Activated CD8-positive, alpha-beta memory T cell treated with anti-CD3 and anti-CD28 coated beads, Interleukin-2, amount 50 U/mL, for 24 hours (primary cell): ENCODE measurements around the gene KDM2A.

ENCODE experiments used
- DNase-seq: peaks from one replicate; pipeline ENCODE4 v3.0.0-alpha.2; 2020; ENCODE audit errors: extremely low read depth

Gene KDM2A

DNA sequence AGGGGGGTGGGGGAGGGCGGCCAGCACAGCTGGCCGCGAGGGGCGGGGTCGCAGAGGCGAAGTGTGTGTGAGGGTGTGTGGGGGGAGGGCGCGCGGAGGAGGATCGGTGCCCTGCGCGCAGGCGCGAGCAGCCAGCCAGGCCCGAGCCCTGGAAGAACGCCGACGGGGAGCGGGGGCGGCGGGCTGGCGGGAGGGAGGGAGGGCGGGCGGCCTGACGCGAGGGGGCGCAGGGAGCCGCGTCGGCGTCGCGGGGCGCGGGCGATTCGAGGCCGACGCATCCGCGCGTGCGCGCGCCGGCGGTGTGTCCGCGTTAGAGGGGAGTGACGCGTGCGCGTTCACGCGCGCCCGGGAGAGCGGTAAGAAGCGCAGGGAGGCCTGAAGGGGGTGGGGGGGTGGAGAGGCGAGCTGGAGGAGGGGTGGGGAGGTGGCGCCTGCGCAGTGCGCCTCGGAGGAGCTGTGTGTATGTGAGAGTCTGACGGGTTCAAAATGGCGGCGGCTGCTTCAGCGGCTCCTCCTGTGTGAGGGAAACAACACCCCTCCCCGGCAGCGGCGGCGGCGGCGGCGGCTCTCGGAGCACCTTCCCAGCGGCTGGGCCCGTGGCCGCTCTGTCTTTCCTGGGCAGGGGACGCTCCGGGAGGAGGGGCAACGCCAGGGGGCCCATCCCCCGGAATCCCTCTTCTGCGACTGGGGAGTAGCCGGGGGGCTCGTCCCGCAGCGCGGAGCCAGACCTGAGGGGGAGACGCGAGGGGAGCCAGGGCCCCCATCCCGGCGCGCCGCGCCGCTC is at the start of gene KDM2A:
Gene KDM2A (plus strand): TSS at position 463 of the 784 bp plus-strand sequence. CDS start 2,054 bp downstream, outside the sequence.
- peak; percentile 96 for DNase-seq

DNA sequence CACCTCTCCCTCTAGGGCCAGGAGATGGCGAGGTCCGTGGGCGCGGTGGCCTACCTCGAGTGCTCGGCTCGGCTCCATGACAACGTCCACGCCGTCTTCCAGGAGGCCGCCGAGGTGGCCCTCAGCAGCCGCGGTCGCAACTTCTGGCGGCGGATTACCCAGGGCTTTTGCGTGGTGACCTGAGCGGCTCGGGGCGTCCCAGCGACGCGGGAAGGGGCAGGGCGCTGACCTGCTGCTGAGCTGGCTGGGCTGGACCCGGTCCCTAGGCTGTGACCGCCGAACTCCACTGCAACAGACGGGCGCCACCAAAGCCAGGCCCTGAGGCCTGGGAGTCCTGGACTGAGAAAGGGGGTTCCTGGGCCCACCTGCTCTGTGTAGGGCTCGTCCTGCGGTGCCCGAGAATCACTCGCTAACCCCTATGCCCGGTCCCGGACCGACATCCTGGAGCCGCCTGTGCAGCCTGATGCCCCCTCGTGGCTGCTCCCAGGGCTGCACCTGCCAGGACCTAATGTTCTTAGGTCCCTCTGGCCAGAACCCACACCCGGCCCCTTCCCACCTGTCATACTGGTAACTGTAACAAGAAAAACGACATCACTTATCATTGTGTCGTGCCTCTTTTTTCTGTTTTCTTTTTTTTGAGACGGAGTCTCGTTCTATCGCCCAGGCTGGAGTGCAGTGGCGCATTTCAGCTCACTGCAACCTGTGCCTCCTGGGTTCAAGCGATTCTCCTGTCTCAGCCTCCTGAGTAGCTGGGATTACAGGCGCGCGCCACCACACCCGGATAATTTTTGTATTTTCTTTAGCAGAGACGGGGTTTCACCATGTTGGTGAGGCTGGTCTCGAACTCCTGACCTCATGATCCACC is 47.4 kb upstream of the KDM2A start:
- peak; percentile 19 for DNase-seq

DNA sequence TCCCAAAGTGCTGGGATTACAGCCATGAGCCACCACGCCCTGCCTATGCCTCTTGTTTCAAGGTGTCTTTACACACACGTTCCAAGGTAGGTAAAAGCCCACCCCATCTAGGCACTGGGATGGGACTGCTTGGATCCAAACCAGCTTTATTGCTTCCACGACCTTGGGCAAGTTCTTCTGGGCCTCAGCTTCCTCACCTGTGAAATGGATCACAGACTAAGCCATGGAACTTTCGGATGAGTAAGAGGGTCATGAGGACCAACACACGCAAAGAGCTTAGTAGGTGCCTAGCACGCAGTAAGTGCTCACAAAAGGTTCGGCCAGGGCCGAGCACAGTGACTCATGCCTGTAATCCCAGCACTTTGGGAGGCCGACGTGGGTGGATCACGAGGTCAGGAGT is 46.8 kb upstream of the KDM2A start:
- no peak for DNase-seq

DNA sequence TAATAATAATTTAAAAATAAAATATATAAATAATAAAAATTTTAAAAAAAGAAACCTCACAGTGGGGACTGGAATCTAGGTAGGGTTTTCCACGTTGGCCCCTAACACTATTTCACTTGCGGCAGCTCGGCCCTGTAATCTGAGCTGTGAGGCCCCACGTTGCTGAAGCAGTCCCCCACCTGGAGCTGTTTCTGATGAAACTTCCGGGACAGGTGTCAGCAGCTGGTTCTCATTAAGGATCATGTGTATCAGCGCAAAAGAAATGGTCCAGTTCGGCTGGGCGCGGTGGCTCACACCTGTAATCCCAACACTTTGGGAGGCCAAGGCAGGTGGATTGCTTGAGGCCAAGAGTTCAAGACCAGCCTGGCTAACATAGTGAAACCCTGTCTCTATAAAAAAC is 45.2 kb upstream of the KDM2A start:
- no peak for DNase-seq

DNA sequence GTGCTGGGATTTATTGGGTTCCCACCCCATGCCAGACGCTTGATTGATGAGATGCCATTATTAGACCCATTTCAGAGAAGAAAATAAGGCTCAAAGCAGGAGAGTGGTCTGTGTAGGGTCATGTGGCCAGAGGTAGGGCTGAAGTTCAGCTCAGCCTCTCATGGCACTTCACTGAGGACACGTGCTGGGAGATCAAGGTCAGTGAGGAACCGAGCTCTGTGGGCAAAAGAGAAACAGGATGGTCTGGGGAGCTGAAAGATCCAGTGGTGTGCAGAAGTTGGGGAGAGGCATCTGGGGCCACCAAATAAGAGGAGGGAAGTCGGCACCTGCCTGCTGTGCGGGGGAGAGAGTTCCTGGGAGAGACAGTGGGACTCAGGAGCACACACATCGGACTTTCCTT is 42.9 kb upstream of the KDM2A start:
- DNase-seq, result no peak

DNA sequence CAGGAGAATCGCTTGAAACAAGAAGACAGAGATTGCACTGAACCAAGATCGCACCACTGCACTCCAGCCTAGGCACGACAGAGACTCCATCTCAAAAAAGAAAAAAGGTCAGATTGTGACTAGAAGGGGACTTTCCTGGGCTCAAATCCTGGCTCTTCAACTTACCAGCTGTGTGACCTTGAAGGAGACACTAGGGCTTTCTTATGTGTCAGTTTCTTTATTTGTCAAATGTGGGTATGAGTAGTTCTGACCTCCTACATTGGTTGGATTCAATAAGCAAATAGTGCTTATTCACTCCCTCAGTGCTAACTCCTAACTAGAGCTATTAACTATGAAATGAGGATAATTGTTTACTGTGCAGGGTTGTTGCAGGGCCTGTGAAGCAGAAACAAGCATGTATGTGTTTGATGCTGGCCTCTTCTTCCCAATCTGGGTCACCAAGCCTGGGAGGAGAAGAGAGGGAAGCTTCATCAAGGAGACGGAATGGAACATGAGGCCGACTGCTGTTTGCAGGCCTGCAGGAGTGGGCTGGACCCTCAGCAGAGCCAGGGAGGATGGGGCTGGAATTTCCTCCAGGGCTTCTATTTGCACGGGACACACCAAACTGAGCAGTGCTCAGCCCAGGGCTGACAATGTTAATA is 39.9 kb upstream of the KDM2A start:
- DNase-seq, result no peak

DNA sequence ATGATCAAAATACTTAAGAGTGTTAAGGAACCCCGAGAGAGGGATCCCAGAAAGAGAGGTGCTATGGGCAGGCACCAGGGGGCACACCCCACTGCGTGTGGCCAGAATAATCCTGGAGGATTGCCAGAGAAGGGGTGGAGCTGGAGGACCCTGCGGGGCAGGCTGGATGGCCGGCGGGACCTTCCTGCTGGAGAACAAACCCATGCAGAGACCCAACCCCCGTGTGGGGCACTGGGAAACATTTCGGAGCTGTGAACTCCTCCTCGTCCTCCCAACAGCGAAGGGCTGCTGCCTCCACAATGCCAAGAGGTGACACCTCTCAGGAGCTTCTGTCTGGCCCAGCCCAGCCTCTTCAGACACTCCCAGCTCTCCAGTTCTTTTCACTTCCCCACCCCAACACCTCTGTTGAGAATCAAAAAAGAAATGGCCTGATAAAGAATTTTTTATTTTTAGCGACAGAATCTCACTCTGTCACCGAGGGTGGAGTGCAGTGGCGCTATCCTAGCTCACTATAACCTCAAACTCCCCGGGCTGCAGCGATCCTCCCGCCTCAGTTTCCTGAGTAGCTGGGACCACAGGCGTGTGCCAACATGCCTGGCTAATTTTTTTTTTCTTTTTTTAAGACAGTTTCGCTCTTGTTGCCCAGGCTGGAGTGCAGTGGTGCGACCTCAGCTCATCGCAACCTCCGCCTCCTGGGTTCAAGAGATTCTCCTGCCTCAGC is 36.8 kb upstream of the KDM2A start:
- no peak for DNase-seq

DNA sequence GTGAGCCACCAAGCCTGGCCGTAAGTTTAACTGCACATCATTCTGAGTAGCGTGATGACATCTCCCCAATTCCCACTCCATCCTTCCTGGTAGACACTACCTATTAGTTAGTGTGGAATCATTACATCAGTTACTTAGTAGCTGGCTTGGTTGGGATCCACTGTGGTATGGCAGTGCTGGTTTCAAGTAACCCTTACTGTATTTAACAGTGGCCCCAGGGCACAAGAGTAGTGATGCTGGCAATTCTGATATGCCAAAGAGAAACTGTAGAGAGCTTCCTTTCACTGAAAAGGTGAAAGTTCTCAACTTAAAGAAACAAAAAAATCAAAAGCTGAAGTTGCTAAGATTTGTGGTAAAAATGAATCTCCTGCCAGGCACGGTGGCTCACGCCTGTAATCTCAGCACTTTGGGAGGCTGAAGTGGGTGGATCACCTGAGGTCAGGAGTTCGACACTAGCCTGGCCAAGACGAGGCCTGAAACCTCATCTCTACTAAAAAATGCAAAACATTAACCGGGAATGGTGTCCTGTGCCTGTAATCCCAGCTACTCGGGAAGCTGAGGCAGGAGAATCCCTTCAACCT is 35.2 kb upstream of the KDM2A start:
- DNase-seq, result no peak

DNA sequence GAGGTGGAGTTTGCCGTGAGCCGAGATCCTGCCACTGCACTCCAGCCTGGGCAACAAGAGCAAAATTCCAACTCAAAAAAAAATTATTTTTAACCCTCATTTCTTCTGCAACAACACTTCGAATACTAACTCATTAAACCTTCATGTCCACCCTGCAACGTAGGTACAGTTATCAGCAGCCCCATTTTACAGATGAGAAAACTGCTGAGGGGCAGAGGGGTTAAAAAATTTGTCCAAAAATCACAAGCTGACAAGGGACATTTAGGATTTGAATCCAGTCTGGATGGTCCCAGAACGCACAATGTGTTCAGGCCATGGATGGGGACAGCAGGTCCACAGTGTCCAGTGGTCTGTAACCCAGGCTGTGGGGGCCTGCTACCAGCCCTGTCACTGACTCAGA is 33.4 kb upstream of the KDM2A start:
- DNase-seq, result no peak

DNA sequence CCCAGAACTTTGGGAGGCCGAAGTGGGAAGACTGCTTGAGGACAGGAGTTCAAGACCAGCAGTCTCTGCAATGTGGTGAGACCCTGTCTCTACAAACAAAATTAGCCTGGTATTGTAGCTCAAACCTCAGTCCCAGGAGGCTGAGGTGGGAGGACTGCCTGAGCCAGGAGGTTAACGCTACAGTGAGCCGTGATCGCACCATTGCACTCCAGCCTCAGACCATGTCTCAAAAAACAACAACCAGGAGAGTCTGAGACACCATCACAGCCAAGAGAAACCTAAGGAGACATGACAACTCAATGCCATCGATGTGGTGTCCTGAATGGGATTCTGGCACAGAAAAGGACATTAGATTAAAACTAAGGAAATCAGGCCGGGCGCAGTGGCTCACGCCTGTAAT is 28.3 kb upstream of the KDM2A start:
- DNase-seq, result no peak

DNA sequence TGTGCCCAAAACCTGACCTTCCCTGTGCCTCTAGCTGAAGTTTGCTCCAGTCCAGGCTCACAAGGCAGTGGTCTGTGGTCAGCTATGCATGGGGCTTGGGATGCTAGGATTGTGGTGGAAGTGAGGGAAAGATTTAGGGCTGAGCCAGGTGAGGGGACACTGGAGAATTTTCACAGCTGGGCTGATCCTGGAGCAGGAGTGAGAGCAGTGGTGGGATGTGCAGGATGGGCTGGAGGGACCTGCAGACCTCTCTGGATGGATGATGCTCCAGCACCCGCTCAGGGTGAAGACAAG is 23.9 kb upstream of the KDM2A start:
- no peak for DNase-seq

DNA sequence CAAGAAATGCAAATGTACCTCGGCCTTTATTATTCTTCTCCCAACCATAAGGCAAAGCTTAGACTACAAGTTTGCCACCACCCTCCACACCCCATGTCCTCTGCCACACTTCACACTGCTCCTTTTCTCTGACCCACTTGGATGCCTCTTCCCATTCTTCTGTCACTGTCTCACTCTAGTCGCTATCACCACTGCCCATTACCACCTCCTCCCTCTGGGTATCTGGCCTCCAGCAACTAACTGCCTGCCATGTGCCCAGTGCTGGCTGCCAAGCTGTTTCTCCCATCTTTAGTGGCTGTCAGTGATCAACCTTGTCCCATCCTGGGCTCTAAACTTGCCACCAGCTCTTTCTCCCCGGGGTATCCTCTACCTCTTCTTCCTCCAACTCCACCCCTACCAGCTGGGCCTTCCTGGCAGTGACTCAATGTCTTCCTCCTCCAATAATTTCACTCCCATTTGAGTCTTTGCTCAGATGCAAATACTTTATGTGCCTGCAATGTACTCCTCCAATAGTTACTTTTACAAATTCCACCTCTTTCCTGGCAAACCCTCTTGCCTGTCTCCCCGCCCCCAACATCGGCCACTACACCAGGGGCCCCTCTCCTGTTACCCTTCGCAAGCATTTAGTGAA is 20.1 kb upstream of the KDM2A start:
- DNase-seq, result no peak

DNA sequence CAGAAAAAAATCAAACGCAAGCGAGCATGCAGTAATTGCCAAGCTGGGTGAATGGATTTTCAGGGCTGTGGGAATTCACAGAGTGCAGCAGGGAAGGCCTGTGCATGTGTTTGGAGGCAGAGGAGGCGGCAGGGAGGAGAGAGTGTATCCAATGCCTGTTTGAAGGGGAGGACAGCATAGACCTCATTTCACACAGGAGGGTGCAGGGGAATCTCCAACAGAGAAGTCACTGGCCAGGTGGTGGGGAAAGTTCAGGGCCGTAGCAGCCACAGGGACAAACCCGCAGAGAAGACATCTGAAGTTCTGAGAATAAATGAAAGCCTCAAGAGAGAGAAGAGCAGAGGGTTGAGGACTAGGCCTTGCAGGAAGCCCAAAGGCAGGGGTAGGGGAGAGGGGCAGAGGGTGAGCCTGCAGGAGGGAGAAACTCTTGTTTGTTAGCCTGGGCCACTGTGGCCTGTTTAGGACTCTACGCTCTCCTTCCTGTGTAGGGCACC is 19.2 kb upstream of the KDM2A start:
- no peak for DNase-seq

DNA sequence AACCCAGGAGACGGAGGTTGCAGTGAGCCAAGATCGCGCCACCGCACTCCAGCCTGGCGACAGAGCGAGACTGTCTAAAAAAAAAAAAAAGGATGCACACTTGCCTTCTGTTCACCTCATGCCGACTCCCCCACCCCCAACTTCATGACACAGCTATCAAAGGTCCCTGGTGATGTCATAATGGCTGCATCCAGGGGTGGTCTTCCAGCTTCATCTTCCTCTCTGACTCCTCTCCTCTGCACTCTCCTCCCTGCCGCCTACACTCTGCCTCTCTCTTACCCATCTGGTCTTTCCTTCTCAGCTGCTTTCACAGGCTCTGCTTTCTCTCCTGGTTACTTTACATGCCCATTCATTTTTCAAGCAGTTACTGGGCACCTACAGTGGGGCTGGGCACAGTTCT is 16.4 kb upstream of the KDM2A start:
- no peak for DNase-seq

DNA sequence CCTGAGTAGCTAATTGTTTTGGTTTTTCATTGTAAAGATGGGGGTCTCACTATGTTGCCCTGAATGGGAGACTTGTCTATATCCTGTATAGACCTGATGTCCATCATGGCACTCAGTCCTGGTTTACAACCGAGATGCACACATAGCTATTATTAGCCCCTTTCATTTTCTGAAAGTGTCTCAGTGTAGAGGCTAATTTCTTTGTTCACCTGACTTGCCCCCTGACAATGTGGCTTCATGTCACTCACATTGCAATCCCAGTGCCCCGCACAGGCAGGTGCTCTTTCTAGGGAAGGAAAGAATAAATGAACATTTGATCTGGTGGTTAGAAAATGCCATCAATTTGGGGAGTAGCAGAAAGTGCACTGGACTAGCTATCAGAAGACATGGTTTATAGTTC is 13.1 kb upstream of the KDM2A start:
- DNase-seq, result no peak

DNA sequence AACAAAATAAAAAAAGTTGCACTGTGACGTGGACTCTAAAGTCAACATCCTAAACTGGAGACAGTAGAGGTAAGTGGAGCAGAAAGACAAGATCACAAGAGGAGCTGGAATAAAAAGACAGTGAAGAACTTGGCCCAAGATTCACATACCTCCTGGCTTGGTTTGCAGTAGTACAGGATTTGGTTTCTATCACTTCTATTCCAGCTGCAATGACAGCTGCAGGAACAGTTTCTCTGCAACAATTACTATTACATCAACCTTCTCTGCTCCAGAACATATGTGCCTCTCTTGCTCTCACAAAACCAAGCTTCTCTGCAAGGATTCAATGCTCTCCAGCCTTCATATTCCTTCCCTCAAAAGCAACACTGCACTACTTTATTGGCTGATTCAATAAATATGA is 7.8 kb upstream of the KDM2A start:
- DNase-seq, result no peak

DNA sequence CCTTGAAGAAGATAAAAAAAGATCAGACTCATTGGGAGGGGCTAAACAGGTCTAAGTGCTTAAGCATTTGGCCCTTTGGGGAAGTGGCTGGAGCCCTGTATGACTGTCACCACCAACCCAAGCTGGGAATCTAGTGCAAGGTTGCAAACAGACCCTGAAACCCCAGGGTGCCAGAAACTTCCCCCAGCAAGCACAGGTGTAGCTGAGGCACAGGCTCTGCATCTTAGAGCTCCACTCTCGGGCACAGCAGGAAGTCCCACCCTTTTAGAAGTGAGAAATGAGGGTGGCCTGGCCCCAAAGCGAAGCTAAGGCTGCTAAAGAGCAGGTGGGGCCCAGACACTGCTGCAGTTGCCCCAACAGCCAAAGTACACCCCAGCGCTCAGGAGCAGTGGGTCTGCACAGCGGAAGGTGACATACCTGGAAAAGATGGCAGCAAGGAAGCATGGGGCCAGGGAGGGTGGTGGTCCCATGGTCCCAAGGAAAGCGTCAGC is 5.8 kb upstream of the KDM2A start:
- DNase-seq, result no peak

DNA sequence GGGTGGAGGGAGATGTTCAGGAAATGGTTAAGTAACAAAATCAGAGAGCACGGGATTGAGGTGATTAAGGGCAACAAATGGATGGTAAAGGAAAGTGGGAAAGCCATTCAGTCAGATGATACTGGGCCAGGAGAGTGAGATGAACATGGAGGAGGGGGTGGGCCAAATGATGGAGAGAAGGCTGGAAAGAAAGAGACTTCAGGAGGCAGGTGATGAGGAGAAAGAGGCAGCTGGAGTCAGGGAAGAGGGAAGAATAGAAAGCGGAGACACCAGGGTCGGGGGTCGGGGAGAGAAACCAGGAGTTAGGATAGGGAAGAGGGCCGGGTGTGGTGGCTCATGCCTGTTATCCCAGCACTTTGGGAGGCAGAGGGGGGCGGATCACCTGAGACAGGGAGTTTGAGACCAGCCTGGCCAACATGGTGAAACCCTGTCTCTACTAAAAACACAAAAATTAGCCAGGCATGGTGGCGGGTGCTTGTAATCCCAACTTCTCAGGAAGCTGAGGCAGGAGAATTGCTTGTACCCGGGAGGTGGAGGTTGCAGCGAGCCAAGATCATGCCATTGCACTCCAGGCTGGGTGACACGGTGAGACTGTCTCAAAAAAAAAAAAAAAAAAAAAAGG is 4.7 kb upstream of the KDM2A start:
- no peak for DNase-seq

DNA sequence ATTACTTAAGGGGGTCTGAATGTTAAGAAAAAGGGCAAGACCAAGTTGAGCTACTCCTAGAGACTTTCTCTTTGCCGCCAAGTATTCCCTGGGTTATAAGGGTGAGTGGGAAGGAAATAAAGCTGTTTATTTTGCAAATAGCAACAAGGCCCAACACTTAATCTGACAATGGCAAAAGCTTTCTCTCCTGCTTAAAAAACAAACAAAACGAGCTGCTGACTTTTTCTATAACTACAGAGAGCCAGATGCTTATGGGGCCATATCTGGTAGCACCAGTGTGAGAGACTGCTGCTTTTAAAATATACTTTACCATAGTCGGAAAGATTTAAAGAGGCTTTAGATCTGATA is 2.3 kb upstream of the KDM2A start:
- DNase-seq, result no peak

DNA sequence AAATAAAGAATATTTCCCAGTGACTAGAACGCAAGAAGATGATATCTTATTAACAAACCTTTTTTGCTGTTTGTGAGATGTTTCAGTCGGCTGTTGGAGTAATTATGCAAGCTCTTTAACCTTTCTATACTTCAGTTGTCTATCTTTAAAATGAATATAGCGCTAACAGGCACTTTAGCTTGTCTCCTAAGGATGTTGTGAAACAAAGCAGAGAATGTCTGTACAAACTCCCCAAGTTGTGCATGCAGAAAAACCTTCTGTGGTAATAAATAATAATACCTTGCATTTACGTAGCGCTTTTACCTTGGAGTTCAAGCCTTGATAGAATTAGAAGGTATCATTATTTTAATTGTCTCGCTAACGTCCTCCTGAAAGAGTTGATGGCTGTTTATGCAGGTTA is 1.9 kb upstream of the KDM2A start:
- DNase-seq, result no peak
